Mesenchymal stem cell (in vitro differentiated cells and primary cell): ENCODE results near the gene SNAPC4.

Source experiments
- DNase-seq: peaks from one replicate; pipeline ENCODE4 v3.0.0-alpha.2; 2013
- H2AFZ ChIP-seq: one replicate; pipeline ENCODE4 v1.6.1; 2013; ENCODE audit warnings: low read depth, mild to moderate bottlenecking, control low read depth, inconsistent platforms, low read length, moderate library complexity
- H2AK5ac ChIP-seq: 2 replicates; pipeline ENCODE4 v1.6.1; 2013; ENCODE audit warnings: low read length, moderate library complexity, mild to moderate bottlenecking, inconsistent platforms; ENCODE audit not compliant: severe bottlenecking
- H2BK120ac ChIP-seq: one replicate; pipeline ENCODE4 v1.6.1; 2013; ENCODE audit warnings: low read depth, mild to moderate bottlenecking, inconsistent platforms, low read length, moderate library complexity
- H2BK12ac ChIP-seq, 2 experiments: one replicate each; pipeline ENCODE4 v1.6.1; 2013; ENCODE audit warnings: inconsistent platforms in 2 of 2, low read length in 2 of 2, mild to moderate bottlenecking in 2 of 2, moderate library complexity in 2 of 2, control low read depth in 1 of 2
- H2BK15ac ChIP-seq: one replicate; pipeline ENCODE4 v1.6.1; 2013; ENCODE audit warnings: mild to moderate bottlenecking, low read depth, inconsistent platforms; ENCODE audit not compliant: poor library complexity, severe bottlenecking
- H2BK5ac ChIP-seq: 2 replicates; pipeline ENCODE4 v1.6.1; 2013; ENCODE audit warnings: low read depth, mild to moderate bottlenecking, low read length, control low read depth, inconsistent platforms; ENCODE audit not compliant: poor library complexity, severe bottlenecking
- H3K14ac ChIP-seq, 2 experiments: one replicate each; pipeline ENCODE4 v1.6.1; 2013; ENCODE audit warnings: inconsistent platforms in 2 of 2, low read length in 2 of 2, control low read depth in 1 of 2, mild to moderate bottlenecking in 1 of 2, moderate library complexity in 1 of 2
- H3K18ac ChIP-seq, 2 experiments: one replicate each; pipeline ENCODE4 v1.6.1; 2013; ENCODE audit warnings: inconsistent platforms in 2 of 2, low read length in 2 of 2, control low read depth in 1 of 2, low read depth in 1 of 2, mild to moderate bottlenecking in 1 of 2
- H3K23ac ChIP-seq, 2 experiments: one replicate each; pipeline ENCODE4 v1.6.1; 2013; ENCODE audit warnings: inconsistent platforms in 2 of 2, low read length in 2 of 2, mild to moderate bottlenecking in 2 of 2, moderate library complexity in 2 of 2, control low read depth in 1 of 2
- H3K27ac ChIP-seq: 2 replicates; pipeline ENCODE4 v1.5.1; 2013; ENCODE audit warnings: mild to moderate bottlenecking, moderate library complexity, low read length, control low read depth, inconsistent platforms; ENCODE audit not compliant: poor library complexity, severe bottlenecking
- H3K27me3 ChIP-seq, 2 experiments: 2 replicates each; pipeline versions ENCODE4 v1.6.1 to v1.7.0; 2013; ENCODE audit warnings: low read length in 2 of 2, mild to moderate bottlenecking in 2 of 2, moderate library complexity in 2 of 2, control low read depth in 1 of 2, inconsistent platforms in 1 of 2; ENCODE audit not compliant: control insufficient read depth in 1 of 2, insufficient read depth in 1 of 2
- H3K36me3 ChIP-seq, 2 experiments: 2 replicates each; pipeline versions ENCODE4 v1.6.1 to v1.7.0; 2013; ENCODE audit warnings: low read length in 2 of 2, control low read depth in 1 of 2, inconsistent platforms in 1 of 2, low read depth in 1 of 2, mild to moderate bottlenecking in 1 of 2; ENCODE audit not compliant: insufficient read depth in 2 of 2, control insufficient read depth in 1 of 2
- H3K4ac ChIP-seq, 2 experiments: one replicate each; pipeline ENCODE4 v1.6.1; 2013; ENCODE audit warnings: inconsistent platforms in 2 of 2, low read length in 2 of 2, mild to moderate bottlenecking in 2 of 2, moderate library complexity in 2 of 2, control low read depth in 1 of 2, low read depth in 1 of 2
- H3K4me1 ChIP-seq: 2 replicates; pipeline ENCODE4 v1.6.1; 2013; ENCODE audit warnings: low read depth, low read length, control low read depth; ENCODE audit not compliant: control insufficient read depth, insufficient read depth
- H3K4me2 ChIP-seq: 2 replicates; pipeline ENCODE4 v1.6.1; 2013; ENCODE audit warnings: low read length, mild to moderate bottlenecking, inconsistent platforms; ENCODE audit not compliant: poor library complexity, severe bottlenecking
- H3K4me3 ChIP-seq, 2 experiments: 2 replicates each; pipeline versions ENCODE4 v1.5.1 to v1.7.0; 2013; ENCODE audit warnings: low read length in 2 of 2, mild to moderate bottlenecking in 2 of 2, control low read depth in 1 of 2, low read depth in 1 of 2; ENCODE audit not compliant: insufficient read depth in 1 of 2
- H3K79me1 ChIP-seq: replicated peaks from 2 replicates; pipeline ENCODE4 v1.6.1; 2013; ENCODE audit warnings: mild to moderate bottlenecking, control low read depth, low read length, inconsistent platforms; ENCODE audit not compliant: poor library complexity, severe bottlenecking
- H3K9ac ChIP-seq: 2 replicates; pipeline ENCODE4 v1.7.0; 2013; ENCODE audit warnings: mild to moderate bottlenecking, low read length, moderate library complexity
- H3K9me3 ChIP-seq: 2 replicates; pipeline ENCODE4 v1.7.0; 2013; ENCODE audit warnings: mild to moderate bottlenecking, low read length; ENCODE audit not compliant: control insufficient read depth
- H4K8ac ChIP-seq: one replicate; pipeline ENCODE4 v1.6.1; 2013; ENCODE audit warnings: inconsistent platforms, mild to moderate bottlenecking, low read length, moderate library complexity
- H4K91ac ChIP-seq: one replicate; pipeline ENCODE4 v1.6.1; 2013; ENCODE audit warnings: mild to moderate bottlenecking, low read length, inconsistent platforms
- WGBS: methylation state at CpG from one replicate; pipeline ENCODE4 v1.1.7; 2013; ENCODE audit warnings: mixed read lengths; 5-methylcytosine and 5-hydroxymethylcytosine counted together

Gene SNAPC4

DNA sequence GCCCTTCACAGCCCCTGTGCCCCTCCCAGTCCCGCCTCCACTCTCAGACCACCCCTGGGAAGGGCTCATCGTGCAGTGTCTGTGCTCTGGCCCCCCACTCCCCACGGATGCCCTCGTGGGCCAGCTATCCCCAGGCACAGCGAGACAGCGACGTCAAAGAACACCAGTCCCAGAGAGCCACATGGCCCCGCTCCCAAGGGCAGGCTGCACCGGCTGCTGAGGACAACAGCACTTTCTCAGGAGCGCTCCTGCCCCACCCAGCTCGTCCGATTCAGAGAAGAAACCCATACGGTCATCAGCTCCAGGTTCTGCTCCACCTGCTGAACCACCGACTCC, 4.8 kb upstream of the SNAPC4 start:
- Histone ChIP-seq H3K4me1 (peaks cover 14% of the 10 kb centered on the region), H3K14ac (no peak overlapping the region), H3K9ac (no peak overlapping the region), H4K8ac (no peak overlapping the region), H3K9me3 (no peaks in the 10 kb centered on the region), H3K4me3 (no peak overlapping the region), H2AK5ac (no peak overlapping the region), H3K18ac (no peak overlapping the region), H3K4ac (no peak overlapping the region), H2BK12ac (no peak overlapping the region), H3K4me2 (no peak overlapping the region), H3K79me1 (peaks cover 29% of the 10 kb centered on the region), H2BK15ac (no peak overlapping the region), H2BK120ac (no peak overlapping the region), H3K27me3 (no peaks in the 10 kb centered on the region), H2AFZ (no peak overlapping the region), H2BK5ac (no peak overlapping the region), H3K27ac (no peak overlapping the region), H4K91ac (peak overlapping the region; percentile 34), H3K23ac (no peak overlapping the region), H3K36me3 (peaks cover 50 to 54% of the 10 kb centered on the region in 2 experiments)
- no peak for DNase-seq
- WGBS: 93% methylated on average over 14 of the region's 14 CpGs

DNA sequence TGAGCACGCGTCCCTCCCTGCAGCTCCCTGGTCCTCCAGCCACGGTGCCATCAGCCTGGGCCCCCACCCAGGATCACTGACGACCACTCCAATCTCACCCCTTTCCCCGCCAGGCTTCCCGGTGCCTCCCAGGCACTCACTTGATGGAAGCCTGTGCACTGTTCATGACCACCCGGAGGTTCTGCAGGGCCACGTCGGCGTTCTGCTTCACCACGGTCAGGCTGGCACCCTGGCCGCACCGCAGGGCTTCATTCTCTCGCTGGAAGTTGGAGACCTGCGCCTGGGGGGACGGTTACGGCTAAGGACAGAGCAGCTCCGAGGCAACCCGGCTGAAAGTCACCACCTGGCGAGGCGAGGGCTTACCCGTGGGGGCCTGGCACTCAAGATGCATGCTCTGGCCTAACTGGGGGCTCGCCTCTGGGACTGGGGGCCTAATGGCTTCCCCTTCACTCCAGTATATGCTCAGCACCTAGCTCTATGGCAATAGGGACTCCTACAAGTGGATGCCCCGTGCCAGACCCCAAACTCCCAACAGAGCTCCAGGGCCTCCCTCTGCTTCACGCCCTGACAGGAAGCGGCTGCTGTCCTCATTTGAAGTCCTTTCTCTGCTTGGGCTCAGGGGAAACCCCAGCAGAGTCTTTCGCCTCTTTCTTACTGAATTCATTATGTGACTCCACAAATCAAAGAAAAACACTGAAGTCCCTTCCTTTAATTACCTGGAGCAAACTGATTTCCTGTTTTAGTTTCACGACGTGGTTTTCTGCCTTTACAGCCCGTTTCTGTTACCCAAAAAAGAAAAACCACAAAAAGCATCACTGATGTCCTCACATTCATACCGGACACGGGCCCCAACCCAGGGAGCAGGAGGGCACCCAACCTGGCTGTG, 4.2 kb upstream of the SNAPC4 start:
- H3K18ac ChIP-seq: no peak overlapping the region
- no peak for DNase-seq
- H2BK15ac ChIP-seq: no peak overlapping the region
- H3K4me3 ChIP-seq: no peak overlapping the region
- no peak overlapping the region for H2BK5ac ChIP-seq
- H4K91ac ChIP-seq: no peak overlapping the region
- no peak overlapping the region for H2AFZ ChIP-seq
- no peak overlapping the region for H3K9ac ChIP-seq
- no peak overlapping the region for H2BK12ac ChIP-seq
- H3K27ac ChIP-seq: no peak overlapping the region
- no peak overlapping the region for H3K4ac ChIP-seq
- whole genome bisulfite sequencing: 96% methylated on average over 32 of the region's 32 CpGs
- no peak overlapping the region for H2BK120ac ChIP-seq
- H3K36me3 ChIP-seq: peaks cover 50 to 54% of the 10 kb centered on the region in 2 experiments
- peaks cover 11% of the 10 kb centered on the region for H3K4me1 ChIP-seq
- no peaks in the 10 kb centered on the region for H3K27me3 ChIP-seq
- H3K14ac ChIP-seq: no peak overlapping the region
- H3K79me1 ChIP-seq: peaks cover 28% of the 10 kb centered on the region
- no peak overlapping the region for H3K23ac ChIP-seq
- no peak overlapping the region for H4K8ac ChIP-seq
- no peaks in the 10 kb centered on the region for H3K9me3 ChIP-seq
- H3K4me2 ChIP-seq: no peak overlapping the region
- H2AK5ac ChIP-seq: no peak overlapping the region

DNA sequence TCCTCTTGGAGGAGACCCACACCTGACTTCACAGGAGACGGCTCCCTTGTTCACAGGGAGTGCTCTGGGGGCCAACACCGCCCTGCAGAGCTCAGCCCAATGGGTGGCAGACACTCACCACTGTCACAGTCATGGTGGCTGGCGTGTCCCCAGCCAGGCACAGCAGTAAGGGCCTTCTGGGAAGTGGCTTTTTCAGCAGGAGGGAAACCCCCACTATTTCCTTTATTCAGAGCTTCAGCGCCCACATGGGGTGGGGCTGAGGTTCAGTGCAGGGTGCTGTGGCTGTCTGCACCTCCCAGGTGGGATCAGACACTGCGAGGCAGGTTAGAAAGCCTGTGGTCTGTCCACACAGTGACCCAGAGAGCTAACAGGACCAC, 3.6 kb upstream of the SNAPC4 start:
- DNase-seq: no peak
- Histone ChIP-seq H2AFZ (no peak overlapping the region), H3K18ac (no peak overlapping the region), H4K91ac (no peak overlapping the region), H2BK120ac (no peak overlapping the region), H2BK12ac (no peak overlapping the region), H3K23ac (no peak overlapping the region), H4K8ac (no peak overlapping the region), H3K79me1 (peaks cover 26% of the 10 kb centered on the region), H3K14ac (no peak overlapping the region), H2BK5ac (no peak overlapping the region), H2AK5ac (no peak overlapping the region), H3K9ac (no peak overlapping the region), H3K4ac (no peak overlapping the region), H3K4me1 (peaks cover 14% of the 10 kb centered on the region), H3K27me3 (no peaks in the 10 kb centered on the region), H3K4me3 (no peak overlapping the region), H3K36me3 (peaks cover 52 to 57% of the 10 kb centered on the region in 2 experiments), H3K9me3 (no peaks in the 10 kb centered on the region), H3K27ac (no peak overlapping the region), H2BK15ac (no peak overlapping the region), H3K4me2 (no peak overlapping the region)
- 99% methylated on average over 4 of the region's 5 CpGs for WGBS

DNA sequence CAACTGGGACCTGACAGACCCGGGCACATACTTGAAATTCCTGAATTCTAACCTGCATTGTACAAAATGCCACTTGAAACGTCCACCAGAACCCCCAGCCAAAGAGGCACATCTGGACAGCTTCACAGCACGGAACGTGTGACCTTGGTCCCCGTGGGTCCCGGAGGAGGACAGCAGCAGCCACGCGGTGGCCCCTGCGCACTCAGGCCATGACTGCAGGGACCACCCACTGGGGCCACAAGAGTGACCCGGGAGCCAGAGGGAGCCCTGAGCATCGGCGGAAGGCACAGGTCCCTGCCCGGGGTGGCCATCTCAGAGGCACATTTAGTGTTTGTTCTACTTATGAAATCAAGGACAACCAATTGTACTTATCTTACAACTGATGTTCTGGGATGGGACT, 2.1 kb upstream of the SNAPC4 start:
- Histone ChIP-seq H2AFZ (no peak overlapping the region), H3K4ac (no peak overlapping the region), H2BK15ac (no peak overlapping the region), H3K9ac (peak overlapping the region; percentile 93), H3K4me1 (peaks cover 18% of the 10 kb centered on the region), H3K23ac (no peak overlapping the region), H3K14ac (no peak overlapping the region), H4K8ac (no peak overlapping the region), H2BK120ac (no peak overlapping the region), H3K4me2 (no peak overlapping the region), H2AK5ac (no peak overlapping the region), H3K27me3 (no peaks in the 10 kb centered on the region), H2BK12ac (no peak overlapping the region), H3K36me3 (peaks cover 54 to 64% of the 10 kb centered on the region in 2 experiments), H3K27ac (no peak overlapping the region), H2BK5ac (no peak overlapping the region), H4K91ac (no peak overlapping the region), H3K79me1 (peaks cover 25% of the 10 kb centered on the region), H3K4me3 (no peak overlapping the region), H3K18ac (no peak overlapping the region), H3K9me3 (no peaks in the 10 kb centered on the region)
- no peak for DNase-seq
- WGBS: 87% methylated on average over 10 of the region's 13 CpGs
